Esophagus squamous epithelium (tissue), 5 donors: ENCODE measurements around the gene SAMD11. TPM values are rescaled to one million over a fixed set of nuclear protein-coding genes. Genes with fewer than 3 reads are reported as not detected.
"Not testable (repeated sequence)": the region's sequence is repeated elsewhere in the genome, so short reads cannot be mapped to it uniquely, and the experiment has no call there.

ENCODE experiments used
- DNase-seq: peaks from one replicate; lab custom pipeline; 2025; lab: John Stamatoyannopoulos, UW
- H3K27ac ChIP-seq, 4 donors: fragments of 200-600 bp; sonication (generic); one replicate each; pipeline ENCODE4 v1.5.1; 2016 to 2019; ENCODE audit warnings: mild to moderate bottlenecking in 1 of 4
- H3K27me3 ChIP-seq, 4 donors: fragments of 200-600 bp; sonication (generic); 1 replicate in 3 of 4; 2 replicates in 1 of 4; pipeline versions ENCODE4 v1.5.1 to v1.6.0; 2017 to 2021; ENCODE audit warnings: antibody characterized with exemption in 1 of 4
- H3K36me3 ChIP-seq, 3 donors: fragments of 200-600 bp; sonication (generic); one replicate each; pipeline ENCODE4 v1.5.1; 2016 to 2019
- H3K4me1 ChIP-seq, 3 donors: fragments of 200-600 bp; sonication (generic); one replicate each; pipeline ENCODE4 v1.5.1; 2017 to 2019
- H3K4me3 ChIP-seq, 4 donors: fragments of 200-600 bp; sonication (generic); 1 replicate in 3 of 4; 2 replicates in 1 of 4; pipeline ENCODE4 v1.5.1; 2016 to 2019; ENCODE audit warnings: mild to moderate bottlenecking in 2 of 4, moderate library complexity in 1 of 4
- H3K9me3 ChIP-seq, 3 donors: fragments of 200-600 bp; sonication (generic); one replicate each; pipeline ENCODE4 v1.5.1; 2016 to 2019
- CTCF ChIP-seq, 6 experiments: fragments of 450-650 bp in 4 of 6; fragments of 200-600 bp in 2 of 6; sonication (generic) in 2 of 6; IDR thresholded peaks; one replicate each; pipeline ENCODE4 v1.5.1; 2016 to 2019; ENCODE audit warnings: antibody characterized with exemption in 6 of 6, mild to moderate bottlenecking in 4 of 6, moderate library complexity in 4 of 6
- POLR2A ChIP-seq, 4 donors: fragments of 450-650 bp; IDR thresholded peaks; one replicate each; pipeline ENCODE4 v1.6.1; 2017; ENCODE audit warnings: antibody characterized with exemption in 4 of 4, mild to moderate bottlenecking in 4 of 4, moderate library complexity in 3 of 4
- WGBS, 2 donors: methylation state at CpG; one replicate each; pipeline ENCODE4 v1.1.5; 2018; 5-methylcytosine and 5-hydroxymethylcytosine counted together
- intact Hi-C: fragments of 100-400 bp; cut with DNase I; formaldehyde crosslinking; loops from one replicate; pipeline ENCODE4 v1.15.0; 2022
- total RNA-seq, 4 donors: library from RNA; depleted of rRNA; stranded (reverse); fragments of >200 nt; gene quantifications; one replicate each; pipeline ENCODE4 v1.1.0, GENCODE V29; 2016
- donor health status: DM: yes; HTN: yes; CAD: no.

The SAMD11 gene
- under 1 TPM in 3 of 4 donors, not detected in 1; 0.48 to 0.95 (median 0.57) TPM for total RNA-seq

DNA sequence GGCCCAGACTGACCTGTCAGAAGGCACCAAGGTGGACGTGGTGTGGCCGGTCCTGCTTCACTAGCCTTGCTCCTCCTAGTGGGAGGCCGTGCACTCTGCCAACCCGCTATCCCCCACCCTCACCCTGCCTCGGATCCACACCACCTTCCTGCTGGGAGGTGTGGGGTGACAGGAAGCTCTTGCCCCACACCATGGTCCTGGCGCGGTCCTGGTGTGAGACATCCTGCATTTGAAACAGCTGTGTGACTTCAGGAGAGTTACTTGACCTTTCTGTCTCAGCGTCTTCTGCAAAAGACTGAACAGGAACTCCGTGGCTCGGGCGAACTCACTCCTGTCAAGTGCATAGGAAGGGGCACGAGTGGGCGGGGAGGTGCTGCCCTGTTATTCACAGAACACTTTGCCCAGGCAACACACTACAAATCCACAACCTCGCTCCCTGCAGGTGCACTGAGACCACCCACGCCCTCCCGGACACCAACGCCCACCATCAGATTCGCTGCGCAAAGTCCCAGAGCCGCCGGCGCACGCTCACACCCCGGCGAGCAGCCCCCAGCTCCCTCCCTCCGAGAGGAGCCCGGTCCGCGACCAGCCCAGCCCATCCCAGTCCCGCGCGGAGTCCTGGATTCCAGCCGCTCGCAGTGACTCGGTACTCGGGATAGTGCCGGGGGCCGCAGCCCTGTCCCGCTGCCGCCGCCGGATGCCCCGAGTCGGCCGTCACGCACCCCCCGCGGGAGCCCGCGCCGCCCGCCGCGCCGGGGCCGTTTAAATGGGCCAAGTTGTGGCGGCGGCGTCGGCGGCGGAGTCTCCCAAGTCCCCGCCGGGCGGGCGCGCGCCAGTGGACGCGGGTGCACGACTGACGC is at the start of gene SAMD11:
SAMD11 (plus strand) TSS at position 793 of the 860 bp plus-strand sequence. CDS start 509 bp downstream, outside the sequence.
- TF ChIP-seq POLR2A (IDR thresholded peaks at IDR 0.05) (no peak), CTCF (IDR thresholded peaks at IDR 0.05) (no peak)
- H3K4me1 ChIP-seq: peaks cover 31 to 62% (median 45%) of the 10 kb centered on the region in 3 donors
- no peak within 1 kb of the TSS for H3K27ac ChIP-seq
- intact Hi-C loops: no loop called here
- H3K9me3 ChIP-seq: no peaks in the 10 kb centered on the region
- peak within 1 kb of the TSS; percentile 30 to 71 (median 50) for H3K4me3 ChIP-seq
- H3K36me3 ChIP-seq: no peaks in the 10 kb centered on the region
- peaks cover 24 to 100% (median 35%) of the 10 kb centered on the region in 4 donors for H3K27me3 ChIP-seq
- DNase-seq: no peak
- WGBS, 2 donors: 2 to 13% methylated on average over 6 to 7 of the region's 72 CpGs

- H3K9me3 ChIP-seq, intact Hi-C loops, H3K27ac ChIP-seq, DNase-seq, H3K4me3 ChIP-seq, H3K36me3 ChIP-seq, H3K4me1 ChIP-seq: not testable (repeated sequence)
- peaks cover 0 to 38% (median 0%) of the 10 kb centered on the region in 4 donors for H3K27me3 ChIP-seq
- WGBS, 2 donors: 40 to 51% methylated on average over 1 to 2 of the region's 8 CpGs
Observed at GRCh38 chr1:876428-877208, 47.1 kb upstream of the SAMD11 start.

DNA sequence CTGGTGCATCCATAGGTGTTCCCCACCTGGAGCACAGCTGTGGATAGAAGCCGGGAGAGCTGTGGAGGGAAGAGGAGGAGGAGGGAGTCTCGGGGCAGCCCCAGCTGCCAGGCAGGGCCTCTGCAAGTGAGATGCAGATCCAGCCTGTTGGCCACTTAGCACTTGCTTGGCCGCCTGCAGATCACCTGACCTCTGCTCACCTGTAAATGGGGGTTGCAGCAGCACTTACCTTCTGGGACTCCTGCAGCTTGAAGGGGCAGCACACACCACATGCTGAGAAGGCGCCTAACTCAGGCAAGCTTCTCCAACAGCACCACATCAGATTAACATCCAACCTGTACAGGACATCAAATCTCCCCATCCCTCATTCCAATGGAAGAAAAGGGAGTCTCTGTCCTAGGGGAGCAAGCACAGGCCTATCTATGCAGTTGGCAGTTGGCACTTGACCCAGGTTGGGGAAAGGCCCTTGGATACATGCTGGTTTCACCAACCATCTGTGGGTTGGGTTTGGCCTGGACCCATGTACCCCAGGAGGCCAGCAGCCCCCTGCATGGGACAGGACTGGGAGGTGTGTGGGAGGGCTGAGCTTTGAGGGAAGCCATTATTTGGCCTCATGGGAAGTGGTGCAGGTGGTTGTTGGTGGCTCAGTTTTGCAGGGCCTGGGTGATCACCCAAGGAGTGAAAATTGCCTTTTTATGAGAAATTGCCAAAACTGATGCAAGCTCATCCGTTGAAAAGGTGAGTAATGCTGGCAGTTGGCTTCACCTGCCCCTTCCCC is 46.3 kb upstream of the SAMD11 start:
- H3K4me3 ChIP-seq, H3K9me3 ChIP-seq, intact Hi-C loops, DNase-seq, H3K36me3 ChIP-seq, H3K4me1 ChIP-seq, H3K27ac ChIP-seq: not testable (repeated sequence)
- peaks cover 0 to 41% (median 0%) of the 10 kb centered on the region in 4 donors for H3K27me3 ChIP-seq
- whole genome bisulfite sequencing, 2 donors: 60 to 69% methylated on average over 2 to 3 of the region's 5 CpGs

DNA sequence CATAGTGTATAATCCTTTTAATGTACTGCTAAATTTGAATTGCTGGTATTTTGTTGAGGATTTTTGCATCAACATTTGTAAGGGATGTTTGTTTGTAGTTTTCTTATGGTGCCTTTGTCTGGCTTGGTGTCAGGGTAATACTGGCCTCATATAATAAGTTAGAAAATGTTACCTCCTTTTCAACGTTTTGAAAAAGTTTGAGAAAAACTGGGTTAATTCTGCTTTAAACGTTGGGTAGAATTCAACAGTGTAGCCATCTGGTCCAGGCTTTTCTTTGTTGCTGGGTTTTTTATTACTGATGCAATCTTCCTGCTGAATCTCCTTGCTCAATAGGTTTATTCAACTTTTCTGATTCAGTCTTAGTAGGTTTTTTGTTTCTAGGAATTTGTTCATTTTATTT is 43.2 kb upstream of the SAMD11 start:
- H3K27ac ChIP-seq, DNase-seq, H3K9me3 ChIP-seq, H3K4me1 ChIP-seq, H3K4me3 ChIP-seq, intact Hi-C loops, H3K36me3 ChIP-seq: not testable (repeated sequence)
- WGBS, 2 donors: 36 to 43% methylated on average over 2 of the region's 2 CpGs
- H3K27me3 ChIP-seq: peaks cover 0 to 36% (median 0%) of the 10 kb centered on the region in 4 donors

DNA sequence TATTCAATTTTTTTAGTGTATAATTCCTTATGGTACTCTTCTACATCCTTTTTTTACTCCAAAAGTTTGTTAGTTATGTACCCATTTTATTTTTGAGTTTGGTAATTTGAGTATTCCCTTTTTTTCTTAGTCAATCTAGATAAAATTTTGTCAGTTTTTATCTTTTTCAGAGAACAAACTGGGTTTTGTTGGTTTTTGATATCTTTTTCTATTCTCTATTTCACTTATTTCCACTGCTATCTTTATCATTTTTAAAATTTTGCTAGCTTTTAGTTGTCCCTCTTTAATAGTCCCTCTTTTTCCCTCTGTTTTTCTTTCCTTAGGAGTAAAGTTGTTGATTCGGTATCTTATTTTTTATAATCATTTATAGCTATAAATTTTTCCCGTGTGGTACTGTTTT is 42.8 kb upstream of the SAMD11 start:
- H3K4me1 ChIP-seq, H3K4me3 ChIP-seq, intact Hi-C loops, DNase-seq, H3K27ac ChIP-seq, H3K9me3 ChIP-seq, H3K36me3 ChIP-seq: not testable (repeated sequence)
- peaks cover 0 to 40% (median 0%) of the 10 kb centered on the region in 4 donors for H3K27me3 ChIP-seq
- WGBS, 2 donors: 75 to 90% methylated on average over 2 of the region's 2 CpGs

DNA sequence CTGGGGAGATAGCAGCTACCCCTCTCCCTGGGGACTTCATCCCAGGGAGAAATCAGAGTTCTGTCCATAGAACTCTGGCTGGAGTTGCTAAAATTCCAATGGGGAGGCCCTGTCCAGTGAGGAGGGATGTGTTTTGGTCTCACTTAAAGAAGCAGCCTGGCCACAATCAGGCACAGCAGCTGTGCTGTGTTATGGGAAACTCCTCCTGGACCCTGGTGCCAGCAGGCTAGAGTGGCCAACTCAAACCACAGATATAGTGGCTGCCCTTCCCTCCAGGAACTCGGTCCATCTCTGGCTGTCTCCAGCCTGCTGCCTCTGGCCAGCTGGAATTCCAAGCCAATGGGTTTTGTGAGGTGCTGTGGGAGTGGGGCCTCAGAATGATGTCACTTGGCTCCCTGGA is 37.4 kb upstream of the SAMD11 start:
- Histone ChIP-seq H3K27ac (no peak overlapping the region), H3K36me3 (no peaks in the 10 kb centered on the region), H3K4me1 (no peaks in the 10 kb centered on the region), H3K4me3 (no peak overlapping the region), H3K27me3 (peaks cover 0 to 78% (median 0%) of the 10 kb centered on the region in 4 donors), H3K9me3 (no peaks in the 10 kb centered on the region)
- DNase-seq: no peak
- no peak for TF ChIP-seq POLR2A (IDR thresholded peaks at IDR 0.05)
- TF ChIP-seq CTCF (IDR thresholded peaks at IDR 0.05): no peak
- intact Hi-C loops: no loop called here
- 100% methylated on average over 1 of the region's 1 CpG; no CpG with 5 or more reads in 1 of the 2 donors for WGBS, 2 donors
